GM21786 (cell line): ENCODE results near the gene SRSF6.
"Not testable (repeated sequence)": the region's sequence is repeated elsewhere in the genome, so short reads cannot be mapped to it uniquely, and the experiment has no call there.

Experiments used
- ATAC-seq: cut with Tn5 transposase; IDR thresholded peaks from one replicate; pipeline ENCODE4 v1.9.1; 2021; ENCODE audit not compliant: unreplicated experiment

Gene SRSF6

GRCh38 chr20:43473381-43473704, 15.6 kb downstream of the SRSF6 start:
- no peak for ATAC-seq

DNA sequence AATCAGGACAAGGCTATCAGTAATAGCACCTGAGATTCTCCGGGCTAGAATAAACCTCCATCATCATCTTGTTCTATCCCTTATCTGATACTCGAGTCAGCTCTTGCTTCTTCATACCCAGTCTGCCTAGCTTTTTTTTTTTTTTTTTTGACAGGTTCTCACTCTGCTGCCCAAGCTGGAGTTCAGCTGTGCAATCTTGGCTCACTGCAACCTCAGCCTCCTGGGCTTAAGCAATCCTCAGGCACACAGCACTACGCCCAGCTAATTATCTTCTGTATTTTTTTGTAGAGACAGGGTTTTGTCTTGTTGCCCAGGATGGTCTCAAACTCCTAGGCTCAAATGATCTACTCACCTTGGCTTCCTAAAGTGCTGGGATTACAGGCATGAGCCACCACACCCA, 19.5 kb downstream of the SRSF6 start:
- no peak for ATAC-seq

- ATAC-seq = no peak
These were observed 19.9 kb downstream of the SRSF6 start for GRCh38 chr20:43477619-43478018.

- ATAC-seq = no peak
These were observed 32.3 kb downstream of the SRSF6 start for GRCh38 chr20:43490038-43490437.

DNA sequence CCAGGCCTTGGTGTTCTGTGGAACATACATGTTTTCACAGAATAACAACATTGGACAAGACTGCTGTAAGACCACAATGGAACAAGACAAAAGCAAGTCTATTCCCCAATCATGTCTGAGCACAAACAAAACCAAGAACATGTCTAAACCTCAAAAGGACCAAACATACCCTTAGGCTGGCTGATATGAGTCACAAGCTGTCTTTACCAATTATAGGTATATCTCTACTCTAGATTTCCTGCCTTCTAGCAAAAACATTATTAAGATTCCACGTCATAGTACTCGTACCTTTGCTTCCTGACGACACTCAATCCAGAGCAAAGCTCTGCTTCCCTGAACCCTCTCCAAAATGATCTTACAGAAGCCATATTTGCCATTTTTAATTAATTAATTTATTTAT, 34.4 kb downstream of the SRSF6 start:
- ATAC-seq = peak; percentile 81

GRCh38 chr20:43495388-43495787, 37.7 kb downstream of the SRSF6 start:
- no peak for ATAC-seq

DNA sequence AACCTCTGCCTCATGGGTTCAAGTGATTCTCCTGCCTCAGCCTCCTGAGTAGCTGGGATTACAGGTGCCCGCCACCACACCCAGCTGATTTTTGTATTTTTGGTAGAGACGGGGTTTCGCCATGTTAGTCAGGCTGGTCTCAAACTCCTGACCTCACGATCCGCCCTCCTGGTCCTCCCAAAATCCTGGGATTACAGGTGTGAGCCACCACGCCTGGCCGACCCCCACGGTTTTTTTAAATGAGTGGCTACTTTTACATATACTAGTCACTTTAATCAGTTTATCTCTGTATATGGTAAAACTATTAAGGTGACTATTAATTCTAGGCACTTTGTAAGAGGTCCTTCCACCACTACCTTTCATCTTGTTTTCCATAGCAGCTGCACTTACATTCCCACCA, 44.3 kb downstream of the SRSF6 start:
- ATAC-seq = not testable (repeated sequence)

DNA sequence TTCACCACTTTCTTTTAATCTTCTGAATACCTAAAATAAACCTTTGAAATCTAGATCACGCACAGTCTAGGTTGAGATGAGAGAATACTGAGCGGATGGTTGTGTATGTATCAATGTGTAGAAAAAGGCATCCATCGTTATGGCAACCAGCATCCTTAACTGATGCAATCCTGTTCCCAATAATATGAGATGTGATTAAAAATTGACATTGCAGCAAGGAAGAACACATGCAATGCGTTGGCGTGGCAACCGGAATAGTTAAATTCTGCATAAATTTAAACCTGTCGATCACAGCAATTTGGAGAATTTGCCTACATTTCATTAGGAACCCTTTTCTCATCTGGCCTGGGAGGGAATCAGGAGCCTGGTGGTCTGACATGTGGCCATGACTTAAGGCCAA, 48.5 kb downstream of the SRSF6 start:
- no peak for ATAC-seq

- no peak for ATAC-seq
These were observed 49.7 kb downstream of the SRSF6 start, which contains the start of gene L3MBTL1 for GRCh38 chr20:43507150-43508080. Gene L3MBTL1 (plus strand): TSS chr20:43507697. CDS start chr20:43513504, 5,807 bp downstream.

GRCh38 chr20:43508106-43508505, 50.4 kb downstream of the SRSF6 start:
- ATAC-seq = no peak

DNA sequence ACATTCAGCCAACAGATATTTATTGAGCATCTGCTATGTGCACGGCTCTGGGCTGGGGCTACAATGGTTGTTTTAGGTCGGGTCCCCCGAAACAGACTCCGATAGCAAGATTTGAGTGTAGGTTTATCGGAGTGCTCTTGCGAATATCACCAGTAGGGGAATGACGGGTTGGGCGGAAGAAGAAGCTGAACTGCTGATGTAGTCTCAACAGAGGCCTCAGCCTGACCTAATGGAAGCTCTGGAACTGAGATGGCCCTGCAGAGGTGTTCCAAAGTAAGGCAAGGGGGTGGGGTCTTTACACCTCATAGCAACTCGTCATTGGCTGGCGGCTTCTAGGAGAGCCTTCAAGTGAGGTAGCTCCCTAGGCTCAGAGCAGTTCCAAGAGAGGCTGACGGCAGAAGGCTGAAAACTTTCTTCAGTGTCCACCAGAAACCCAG, 50.9 kb downstream of the SRSF6 start:
- ATAC-seq = no peak

DNA sequence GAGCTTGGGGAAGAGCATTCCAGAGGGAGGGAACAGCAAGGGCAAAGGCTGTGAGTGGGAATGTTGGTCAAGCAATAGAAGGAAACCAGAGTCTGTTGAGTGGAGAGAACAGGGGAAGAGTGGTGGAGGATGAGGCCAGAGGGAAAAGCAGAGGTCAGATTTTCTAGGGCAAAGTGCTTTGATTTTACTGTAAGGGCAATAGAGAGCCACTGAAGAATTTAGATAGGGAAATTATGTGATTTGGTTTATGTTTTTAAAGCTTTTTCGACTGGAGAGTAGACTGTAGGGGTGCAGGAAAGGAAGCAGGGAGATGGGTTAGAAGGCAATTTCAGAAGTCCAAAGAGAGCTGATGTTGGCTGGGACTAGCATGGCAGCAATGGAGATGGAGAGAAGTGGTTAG, 54.2 kb downstream of the SRSF6 start:
- no peak for ATAC-seq

GRCh38 chr20:43513372-43513930, 55.8 kb downstream of the SRSF6 start:
- no peak for ATAC-seq
